Pons (tissue), 1 donor: Measurements from ENCODE around the gene ZNF804A.
"Not testable (repeated sequence)": the region's sequence is repeated elsewhere in the genome, so short reads cannot be mapped to it uniquely, and the experiment has no call there.

ENCODE experiments used
- DNase-seq: peaks from one replicate; pipeline ENCODE4 v3.0.0-alpha.2; 2016; ENCODE audit warnings: low spot score

The ZNF804A gene

DNA sequence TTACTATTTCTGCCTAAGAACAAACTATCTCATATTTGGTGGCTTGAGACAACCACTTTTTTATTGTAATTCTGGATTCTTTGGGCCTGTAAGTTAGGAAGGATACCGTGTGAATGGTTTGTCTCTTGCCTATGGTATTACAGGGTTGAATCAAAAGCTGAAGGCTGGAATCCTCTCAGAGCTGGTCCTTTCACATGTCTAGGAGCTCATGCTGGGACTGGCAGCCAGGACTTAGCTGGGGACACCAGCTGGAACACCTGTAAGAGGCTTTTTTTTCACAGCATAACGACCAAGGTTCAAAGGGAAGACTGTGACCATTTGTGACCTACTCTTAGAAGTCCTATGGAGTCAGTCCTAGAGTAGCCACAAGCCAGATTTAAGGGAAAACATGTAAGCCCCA is 226.3 kb downstream of the ZNF804A start:
- no peak for DNase-seq

GRCh38 chr2:184830531-184830930 is 232.2 kb downstream of the ZNF804A start:
- DNase-seq = no peak

DNA sequence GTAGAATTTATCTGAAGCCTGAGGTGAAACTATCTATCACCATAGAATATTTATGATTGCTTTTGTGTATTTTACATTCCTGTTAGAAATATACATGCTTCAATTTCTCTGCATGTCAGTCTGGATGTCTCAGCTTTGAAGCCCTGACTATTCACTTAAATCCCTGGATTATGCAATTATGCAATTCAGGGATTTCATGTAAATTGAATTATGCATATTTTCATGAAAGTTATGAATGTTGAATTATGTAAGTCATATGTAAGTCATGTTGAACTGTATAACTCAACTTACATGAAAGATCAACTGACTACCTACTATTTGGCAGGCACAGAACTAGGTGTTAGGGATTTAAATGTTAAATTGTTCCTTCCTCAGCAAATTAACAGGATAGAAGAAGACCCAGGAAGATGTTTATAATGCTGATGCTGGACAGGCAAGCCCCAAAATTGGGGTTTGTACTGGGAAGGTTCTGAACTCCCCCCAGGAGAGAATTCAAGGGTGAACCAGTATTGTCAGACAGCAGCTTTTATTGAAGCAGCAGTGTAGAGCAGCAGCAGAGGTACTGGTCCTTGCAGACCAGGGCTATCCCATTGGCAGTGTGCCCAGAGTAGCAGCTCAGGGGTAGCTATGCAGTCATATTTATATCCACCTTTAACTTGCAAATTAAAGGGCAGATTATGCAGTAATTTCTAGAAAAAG is 236.5 kb downstream of the ZNF804A start:
- no peak for DNase-seq

GRCh38 chr2:184835398-184835715 is 237.0 kb downstream of the ZNF804A start:
- DNase-seq = no peak

GRCh38 chr2:184847331-184847730 is 249.0 kb downstream of the ZNF804A start:
- DNase-seq = no peak

GRCh38 chr2:184849516-184849915 is 251.2 kb downstream of the ZNF804A start:
- DNase-seq = no peak

DNA sequence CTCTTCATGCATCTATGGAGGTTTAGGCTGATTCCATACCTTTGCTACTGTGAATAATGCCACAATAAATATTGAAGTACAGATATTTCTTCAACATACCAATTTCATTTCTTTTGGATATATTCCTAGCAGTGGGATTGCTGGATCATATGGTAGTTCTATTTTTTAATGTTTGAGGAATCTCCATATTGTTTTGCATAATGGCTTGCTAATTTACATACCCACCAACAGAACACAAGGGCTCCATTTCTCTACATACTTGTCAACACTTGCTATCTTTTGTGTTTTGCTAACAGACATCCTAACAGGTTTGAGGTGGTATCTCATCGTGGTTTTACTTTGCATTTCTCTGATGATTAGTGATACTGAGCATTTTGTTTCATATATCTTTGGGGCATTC is 253.2 kb downstream of the ZNF804A start:
- DNase-seq = no peak

GRCh38 chr2:184859187-184859586 is 260.9 kb downstream of the ZNF804A start:
- no peak for DNase-seq

DNA sequence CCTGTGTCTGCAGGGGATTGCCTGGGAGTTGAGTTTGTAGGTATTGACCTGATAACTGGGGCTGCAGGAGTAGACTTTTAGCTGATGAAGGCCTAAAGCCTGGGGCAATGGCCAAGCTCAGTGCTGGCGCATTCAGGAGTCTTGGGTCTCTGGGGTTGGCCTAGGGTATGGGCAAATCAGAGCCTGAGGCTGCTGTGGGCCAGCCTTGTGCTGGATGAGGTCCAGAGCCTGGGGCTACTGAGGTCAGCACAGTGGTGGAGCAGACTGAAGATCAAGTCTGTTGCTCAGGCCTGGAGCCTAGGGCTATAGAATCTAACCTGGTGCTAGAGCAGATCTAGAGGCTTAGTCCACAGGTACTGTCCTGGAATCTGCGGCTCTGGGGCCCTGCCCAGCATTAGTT is 262.4 kb downstream of the ZNF804A start:
- no peak for DNase-seq

DNA sequence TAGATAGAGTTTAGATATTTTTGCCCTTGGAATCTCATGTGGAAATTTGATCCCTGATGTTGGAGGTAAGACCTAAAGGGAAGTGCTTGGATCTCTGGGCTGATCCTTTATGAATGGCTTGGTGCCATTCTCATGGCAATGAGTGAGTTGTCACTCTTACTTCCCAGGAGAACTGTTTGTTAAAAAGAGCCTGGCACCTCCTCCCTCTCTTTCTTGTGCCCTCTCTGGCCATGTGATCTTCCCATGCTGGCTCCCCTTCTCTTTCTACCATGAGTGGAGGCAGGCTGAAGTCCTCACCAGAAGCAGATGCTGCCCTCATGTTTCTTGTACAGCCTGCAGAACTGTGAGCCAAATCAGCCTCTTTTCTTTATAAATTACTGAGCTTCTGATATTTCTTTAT is 276.9 kb downstream of the ZNF804A start:
- no peak for DNase-seq

DNA sequence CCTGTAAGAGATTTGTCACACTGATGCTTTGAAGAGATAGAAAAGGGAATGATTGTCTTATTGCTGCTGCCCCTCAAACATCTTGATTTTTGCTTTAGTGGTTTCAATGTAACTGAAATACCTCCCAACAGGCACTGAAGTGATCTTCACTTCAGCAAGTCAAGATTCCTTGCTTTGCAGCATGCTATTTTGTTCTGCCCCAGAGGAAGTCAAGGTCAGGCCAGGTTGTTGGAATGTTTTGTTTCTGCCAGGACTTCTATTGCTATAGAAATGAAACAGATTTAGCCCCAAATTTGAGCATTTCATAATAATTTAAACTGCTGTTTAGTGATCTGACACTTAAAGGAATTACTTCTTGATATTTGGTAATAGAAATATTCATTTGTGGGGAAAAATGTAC is 277.6 kb downstream of the ZNF804A start:
- DNase-seq = no peak

GRCh38 chr2:184877909-184878308 is 279.6 kb downstream of the ZNF804A start:
- no peak for DNase-seq

DNA sequence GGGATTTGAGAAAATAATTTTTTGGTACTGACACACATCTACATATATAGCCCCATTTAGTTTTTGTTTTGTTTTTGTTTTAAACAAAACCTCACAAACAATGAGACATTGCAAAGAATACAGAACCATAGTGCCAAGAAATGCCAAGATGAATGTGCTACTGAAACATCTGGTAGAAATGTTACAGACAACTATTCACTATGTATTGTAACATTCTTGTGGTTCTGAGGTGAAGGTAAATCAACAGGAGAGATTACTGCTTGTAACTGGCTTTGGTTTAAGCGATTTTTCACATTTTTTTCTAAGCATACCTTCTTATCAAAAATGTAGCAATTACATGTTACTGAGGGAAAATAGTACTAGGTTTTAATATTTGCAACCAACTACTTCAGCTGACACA is 281.3 kb downstream of the ZNF804A start:
- DNase-seq = no peak

DNA sequence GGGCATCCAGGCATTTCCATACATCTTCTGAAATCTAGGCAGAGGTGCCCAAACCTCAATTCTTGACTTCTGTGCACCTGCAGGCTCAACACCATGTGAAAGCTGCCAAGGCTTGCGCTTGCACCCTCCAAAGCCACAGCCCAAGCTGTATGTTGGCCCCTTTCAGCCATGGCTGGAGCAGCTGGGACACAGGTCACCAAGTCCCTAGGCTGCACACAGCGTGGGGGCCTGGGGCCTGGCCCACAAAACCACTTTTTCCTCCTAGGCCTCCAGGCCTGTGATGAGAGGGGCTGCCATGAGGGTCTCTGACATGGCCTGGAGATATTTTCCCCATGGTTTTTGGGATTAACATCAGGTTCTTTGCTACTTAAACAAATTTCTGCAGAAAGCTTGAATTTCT is 288.3 kb downstream of the ZNF804A start:
- DNase-seq = not testable (repeated sequence)

DNA sequence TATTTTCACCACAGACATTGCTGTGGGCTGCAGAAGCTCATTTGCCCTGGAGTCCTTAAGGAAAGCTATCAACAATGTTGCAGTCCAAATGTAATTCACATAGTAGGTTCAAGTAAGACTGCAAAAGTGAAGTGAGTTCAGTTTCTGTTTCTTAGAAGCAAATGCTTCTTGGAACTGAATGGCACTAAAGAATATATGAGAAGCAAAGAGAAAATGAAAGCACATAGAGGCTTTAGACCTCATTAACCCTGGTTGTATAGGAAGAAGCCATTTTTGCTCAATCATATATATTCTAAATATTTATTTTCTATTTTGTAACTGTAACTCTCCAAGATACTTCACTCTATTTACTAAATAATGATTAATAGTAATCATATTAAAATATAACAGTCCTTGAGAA is 292.0 kb downstream of the ZNF804A start:
- no peak for DNase-seq

DNA sequence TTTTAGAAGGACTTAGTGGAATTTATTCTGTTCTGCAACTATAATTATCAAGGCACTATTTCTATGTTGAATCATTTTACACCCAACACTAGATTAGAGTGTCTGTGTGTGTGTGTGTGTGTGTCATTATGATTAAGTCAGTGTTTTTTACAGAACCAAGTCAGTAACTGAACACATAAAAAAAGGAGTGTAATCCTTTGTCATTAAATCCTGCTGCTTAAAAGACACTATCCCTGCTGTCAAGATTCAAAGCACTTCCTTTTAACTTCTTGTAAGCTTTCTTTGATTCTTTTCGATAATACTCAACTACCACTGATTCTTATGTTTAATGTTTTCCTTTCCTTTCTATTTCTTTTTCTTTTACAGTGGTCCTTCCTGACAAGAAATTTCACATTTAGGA is 306.7 kb downstream of the ZNF804A start:
- no peak for DNase-seq

DNA sequence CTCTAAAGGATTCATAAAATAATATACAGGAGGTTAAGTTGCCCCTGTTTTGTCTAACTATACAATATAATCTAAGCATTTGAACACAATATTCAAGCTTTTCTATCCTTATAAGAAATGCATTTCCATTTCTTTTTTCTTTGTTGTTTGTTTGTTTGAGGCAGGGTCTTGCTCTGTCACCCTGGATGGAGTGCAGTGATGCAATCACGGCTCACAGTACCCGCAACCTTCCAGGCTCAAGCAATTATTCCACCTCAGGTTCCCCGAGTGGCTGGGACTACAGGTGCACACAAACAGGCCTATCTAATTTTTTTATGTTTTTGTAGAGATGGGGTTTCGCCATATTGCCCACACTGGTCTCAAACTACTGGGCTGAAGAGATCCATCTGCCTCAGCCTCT is 307.8 kb downstream of the ZNF804A start:
- no peak for DNase-seq

- DNase-seq = no peak
Measured at GRCh38 chr2:184906709-184907108, 308.4 kb downstream of the ZNF804A start.

GRCh38 chr2:184908966-184909365 is 310.6 kb downstream of the ZNF804A start:
- DNase-seq = no peak

DNA sequence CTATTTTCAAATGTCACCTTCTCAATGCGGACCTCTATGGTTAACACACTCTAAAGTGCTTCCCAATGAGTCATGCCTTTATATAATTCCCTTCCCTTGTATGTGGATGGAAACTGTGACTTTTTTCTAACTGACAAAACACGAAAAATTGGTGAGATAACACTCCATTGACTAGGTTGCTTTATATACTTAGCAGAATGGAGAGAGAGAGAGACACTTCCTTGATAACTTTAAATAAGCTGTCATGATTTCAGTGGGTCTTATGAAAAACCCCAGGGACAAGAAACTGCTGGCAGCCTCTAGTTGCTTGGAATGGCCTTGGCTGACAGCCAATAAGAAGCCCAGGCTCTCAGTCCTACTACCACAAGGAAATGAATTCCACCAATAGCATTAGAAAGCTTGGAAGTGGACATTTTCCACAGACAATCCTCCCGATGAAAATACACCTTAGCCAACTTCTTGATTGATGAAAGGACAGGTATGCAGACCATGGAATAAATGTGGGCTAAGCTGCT is 322.2 kb downstream of the ZNF804A start:
- DNase-seq = no peak

- DNase-seq = no peak
Measured at GRCh38 chr2:184921676-184922075, 323.3 kb downstream of the ZNF804A start.

DNA sequence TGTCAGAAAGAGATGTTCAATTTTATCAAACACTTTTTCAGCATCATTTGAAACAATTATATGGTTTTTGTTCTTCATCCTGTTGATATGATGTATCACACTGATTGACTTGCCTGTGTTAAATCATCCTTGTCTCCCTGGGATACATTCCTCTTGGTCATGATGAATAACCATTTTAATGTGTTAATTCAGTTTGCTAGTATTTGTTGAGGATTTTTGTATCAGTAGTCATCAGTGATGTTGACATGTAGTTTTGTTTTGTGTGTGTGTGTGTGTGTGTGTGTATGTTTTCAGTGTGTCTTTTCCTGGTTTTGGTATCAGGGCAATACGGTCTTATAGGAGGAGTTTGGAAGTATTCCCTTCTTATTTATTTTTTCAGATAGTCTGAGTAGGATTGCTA is 325.4 kb downstream of the ZNF804A start:
- no peak for DNase-seq

GRCh38 chr2:184927040-184927439 is 328.7 kb downstream of the ZNF804A start:
- no peak for DNase-seq

GRCh38 chr2:184936761-184937160 is 338.4 kb downstream of the ZNF804A start:
- no peak for DNase-seq
